Peyer's patch (tissue), 4 donors: ENCODE measurements around the gene LENEP.

ENCODE experiments used
- POLR2A ChIP-seq, 2 donors: fragments of 450-650 bp; IDR thresholded peaks; one replicate each; pipeline ENCODE4 v1.5.1; 2017; ENCODE audit warnings: antibody characterized with exemption in 2 of 2, mild to moderate bottlenecking in 2 of 2, moderate library complexity in 2 of 2
- TF ChIP-seq, protein P1 (sequence below), 6 experiments: fragments of 450-650 bp in 4 of 6; fragments of 200-600 bp in 2 of 6; sonication (generic) in 1 of 6; IDR thresholded peaks; one replicate each; pipeline ENCODE4 v1.5.1; 2017 to 2019; ENCODE audit warnings: antibody characterized with exemption in 6 of 6, mild to moderate bottlenecking in 3 of 6, moderate library complexity in 1 of 6

DNA sequence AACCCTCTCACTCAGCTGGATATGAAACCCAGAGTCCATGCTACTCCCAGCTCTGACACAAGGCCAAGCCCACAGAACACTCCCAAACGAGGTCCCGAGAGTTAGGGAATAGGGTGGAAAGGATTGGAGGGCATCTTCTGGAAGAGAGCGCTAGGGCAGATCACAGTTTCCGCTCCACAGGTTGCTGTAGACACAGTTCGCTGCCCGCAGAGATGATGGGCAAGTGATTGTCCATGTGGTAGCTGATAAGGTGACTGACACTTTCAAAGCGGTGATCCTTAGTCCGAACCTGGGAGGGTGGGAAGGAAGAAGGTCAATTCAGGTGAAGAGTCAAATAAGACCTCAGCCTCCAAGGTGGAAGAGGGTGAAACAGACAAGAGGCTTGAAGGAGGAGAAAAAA is 29.7 kb upstream of the LENEP start:
- TF ChIP-seq, protein P1, sequence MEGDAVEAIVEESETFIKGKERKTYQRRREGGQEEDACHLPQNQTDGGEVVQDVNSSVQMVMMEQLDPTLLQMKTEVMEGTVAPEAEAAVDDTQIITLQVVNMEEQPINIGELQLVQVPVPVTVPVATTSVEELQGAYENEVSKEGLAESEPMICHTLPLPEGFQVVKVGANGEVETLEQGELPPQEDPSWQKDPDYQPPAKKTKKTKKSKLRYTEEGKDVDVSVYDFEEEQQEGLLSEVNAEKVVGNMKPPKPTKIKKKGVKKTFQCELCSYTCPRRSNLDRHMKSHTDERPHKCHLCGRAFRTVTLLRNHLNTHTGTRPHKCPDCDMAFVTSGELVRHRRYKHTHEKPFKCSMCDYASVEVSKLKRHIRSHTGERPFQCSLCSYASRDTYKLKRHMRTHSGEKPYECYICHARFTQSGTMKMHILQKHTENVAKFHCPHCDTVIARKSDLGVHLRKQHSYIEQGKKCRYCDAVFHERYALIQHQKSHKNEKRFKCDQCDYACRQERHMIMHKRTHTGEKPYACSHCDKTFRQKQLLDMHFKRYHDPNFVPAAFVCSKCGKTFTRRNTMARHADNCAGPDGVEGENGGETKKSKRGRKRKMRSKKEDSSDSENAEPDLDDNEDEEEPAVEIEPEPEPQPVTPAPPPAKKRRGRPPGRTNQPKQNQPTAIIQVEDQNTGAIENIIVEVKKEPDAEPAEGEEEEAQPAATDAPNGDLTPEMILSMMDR (IDR thresholded peaks at IDR 0.05) = no peak
- no peak for TF ChIP-seq POLR2A (IDR thresholded peaks at IDR 0.05)
